Measurements from ENCODE around the gene HDAC11. TPM values are rescaled to one million over a fixed set of nuclear protein-coding genes. Genes with fewer than 3 reads are reported as not detected.

Gene HDAC11
- total RNA-seq, 2 donors from 2014 or later = 27.6 to 36.0 TPM

DNA sequence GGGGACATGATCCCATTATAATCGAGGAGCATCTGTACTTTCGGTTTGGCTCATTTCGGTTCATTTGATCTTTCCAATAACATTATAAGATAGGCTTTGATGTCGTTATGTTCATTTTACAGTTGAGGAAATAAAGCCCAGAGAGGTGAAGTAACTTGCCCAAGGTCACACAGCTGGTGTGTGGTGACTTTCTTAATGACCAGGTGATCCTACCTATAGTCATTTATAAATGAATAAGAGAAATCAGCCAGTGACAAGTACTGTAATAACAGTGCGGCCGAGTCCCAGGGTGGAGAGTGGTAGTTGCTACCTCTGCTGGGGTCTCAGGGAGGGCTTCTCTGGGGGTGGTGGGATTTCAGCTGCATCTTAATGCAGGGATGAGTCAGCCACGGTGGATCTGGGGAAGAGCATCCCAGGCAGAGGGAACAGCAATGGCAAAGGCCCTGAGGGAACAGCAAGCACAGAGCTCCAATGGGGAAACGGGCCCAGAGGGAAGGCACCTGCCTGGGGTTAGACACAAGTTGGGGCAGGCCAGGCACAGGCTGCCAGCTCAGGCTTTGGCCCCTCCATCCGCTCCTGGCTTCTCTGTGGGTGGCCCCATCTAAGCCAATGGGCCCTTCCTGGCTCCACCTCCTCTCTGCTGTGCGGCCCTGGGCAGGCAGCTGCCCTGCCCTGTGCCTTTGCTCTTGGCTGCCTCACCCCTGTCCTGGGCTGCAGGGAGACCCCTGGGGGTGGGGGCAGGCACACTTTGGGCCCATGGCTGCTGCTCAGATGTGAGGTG is 67.7 kb downstream of the HDAC11 start:
- peak; percentile 30 for DNase-seq
- intact Hi-C loops (cut with DNase I) = no loop called here
- ATAC-seq = peak in 1 of 2 donors; percentile 7

DNA sequence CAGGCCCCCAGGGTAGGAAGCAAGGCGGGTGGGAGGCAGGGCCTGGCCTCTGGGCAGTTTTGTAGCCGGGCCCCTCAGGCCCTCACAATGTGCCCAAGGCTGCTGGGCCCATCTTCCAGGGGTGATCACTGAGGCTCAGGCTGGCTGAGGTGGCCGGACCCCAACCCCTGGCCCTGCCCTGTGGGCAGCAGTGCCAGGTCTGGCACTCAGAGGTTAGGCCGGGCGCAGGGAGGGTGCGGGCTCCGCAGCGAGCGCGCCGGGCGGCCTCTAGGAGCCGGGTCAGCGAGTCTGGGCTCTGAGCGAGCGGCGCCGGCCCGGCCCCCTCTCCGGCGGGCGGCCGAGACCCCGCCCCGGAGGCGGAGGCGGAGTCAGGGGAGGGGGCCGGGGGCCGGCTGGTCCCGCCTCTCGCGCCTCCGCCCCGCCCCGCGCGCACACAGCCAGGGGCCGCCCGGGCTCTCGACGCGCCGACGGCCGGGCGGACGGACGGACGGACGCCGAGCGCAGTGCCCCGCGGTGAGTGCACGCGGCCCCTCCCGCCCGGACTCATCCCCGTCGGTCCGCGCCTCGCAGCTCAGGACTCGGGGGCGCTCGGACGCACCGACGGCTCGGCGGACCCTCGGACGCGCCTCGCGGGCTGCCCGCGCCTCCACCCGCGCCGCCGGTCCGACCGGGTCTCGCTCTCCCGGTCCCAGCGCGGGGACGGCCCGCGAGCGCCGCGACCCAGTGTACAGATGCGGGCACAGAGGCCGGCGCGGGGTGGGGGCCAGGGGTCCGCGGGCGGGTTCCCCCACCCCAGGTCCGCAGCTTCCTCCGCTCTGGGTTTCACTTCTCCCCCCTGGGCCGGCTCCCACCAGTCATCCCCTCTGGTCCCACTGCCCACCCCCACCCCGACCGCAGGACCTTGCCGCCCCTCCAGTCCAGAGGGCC is 68.9 kb downstream of the HDAC11 start, which contains the start of gene FBLN2:
Gene FBLN2, plus strand, starts transcription at position 430 of the 927 bp plus-strand sequence. CDS start 21,231 bp downstream, outside the sequence.
- intact Hi-C loops (cut with DNase I) = no loop called here
- DNase-seq = peak; percentile 74
- peak; percentile 79 to 90 for ATAC-seq

DNA sequence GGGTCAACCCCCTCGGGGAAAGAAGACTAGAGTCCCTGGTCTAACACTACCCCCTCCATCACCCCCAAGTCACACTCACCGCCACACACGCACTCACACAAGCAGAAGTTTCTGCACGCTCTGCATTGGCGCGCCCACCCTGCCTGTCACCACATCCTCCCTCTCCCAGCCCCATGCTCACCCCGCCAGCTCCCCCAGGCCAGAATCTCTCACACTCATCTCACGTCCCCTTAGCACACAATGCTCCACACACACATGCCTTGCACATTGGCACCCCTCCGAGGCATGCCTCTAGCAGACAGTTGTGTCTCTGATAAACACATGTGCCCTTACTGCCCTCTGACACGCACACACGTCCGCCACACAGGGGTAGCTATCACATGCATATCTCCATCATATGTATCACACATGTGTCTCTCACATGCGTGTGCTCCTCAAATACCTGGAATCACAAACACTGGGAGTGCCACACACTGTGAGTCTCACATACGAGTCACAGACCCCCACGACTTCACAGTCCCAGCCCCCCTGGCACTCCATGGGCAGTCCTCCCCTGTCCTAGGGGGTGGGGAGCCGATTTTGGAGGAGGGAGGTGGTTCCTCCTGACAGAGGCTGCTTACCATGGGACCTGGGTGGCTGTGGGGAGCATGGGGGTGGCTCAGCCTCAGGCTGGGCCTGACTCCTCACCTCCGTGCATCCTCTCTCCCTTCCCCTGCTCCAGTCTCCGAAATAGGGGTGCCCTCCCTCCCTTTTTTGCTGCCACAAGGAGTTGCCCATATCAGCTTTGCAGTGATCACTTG is 69.7 kb downstream of the HDAC11 start:
- DNase-seq = peak; percentile 42
- intact Hi-C loops (cut with DNase I) = no loop called here
- peak in 1 of 2 donors; percentile 8 for ATAC-seq

GRCh38 chr3:13550423-13550690 is 70.3 kb downstream of the HDAC11 start:
- intact Hi-C loops (cut with DNase I) = no loop called here
- no peak for ATAC-seq
- DNase-seq = no peak

DNA sequence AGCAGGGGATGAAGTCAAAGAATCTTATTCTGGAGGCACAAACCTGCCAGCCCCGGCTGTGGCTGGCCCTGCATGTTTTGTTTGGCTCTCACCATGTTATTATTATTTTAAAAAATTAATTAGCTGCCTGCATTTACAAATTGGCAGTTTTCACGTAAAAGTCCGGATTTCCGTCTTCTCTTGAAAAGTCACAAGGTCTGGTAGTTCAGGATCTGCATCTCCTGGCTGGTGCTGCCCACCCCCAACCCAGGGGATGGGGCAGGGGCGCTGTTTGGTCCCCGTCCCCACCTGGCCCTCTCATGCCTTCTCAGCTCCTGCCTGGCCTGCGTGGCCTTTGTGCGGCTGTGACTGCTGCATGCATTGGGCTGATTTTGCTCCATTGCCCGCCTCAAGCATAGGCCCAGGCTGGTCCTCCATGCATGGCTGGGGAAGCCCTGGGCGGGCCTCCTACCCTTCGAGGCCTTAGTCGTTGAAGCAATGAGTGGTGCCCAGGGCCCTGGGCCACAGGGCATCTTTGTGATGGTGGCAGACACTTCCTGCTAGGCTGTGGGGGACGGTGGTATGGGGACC is 70.8 kb downstream of the HDAC11 start:
- DNase-seq (peak; percentile 26), ATAC-seq (no peak)
- intact Hi-C loops (cut with DNase I) = no loop called here

GRCh38 chr3:13552857-13553652 is 72.9 kb downstream of the HDAC11 start:
- DNase-seq (peak; percentile 35), ATAC-seq (peak in 1 of 2 donors; percentile 20)
- intact Hi-C loops (cut with DNase I) = no loop called here

- peak; percentile 30 for DNase-seq
- intact Hi-C loops (cut with DNase I) = no loop called here
- no peak for ATAC-seq
Observed at GRCh38 chr3:13553686-13554085, 73.6 kb downstream of the HDAC11 start.

- ATAC-seq (no peak), DNase-seq (peak; percentile 18)
- intact Hi-C loops (cut with DNase I) = no loop called here
Observed at GRCh38 chr3:13555753-13556152, 75.6 kb downstream of the HDAC11 start.

Other genes starting within 250 kb of the HDAC11 start
- gene NUP210, start 60.0 kb upstream of the HDAC11 start, total RNA-seq = 1 to 10 TPM; 2.8 to 4.7 TPM
- 100 to 1,000 TPM; 178 to 256 TPM for gene FBLN2, start 68.8 kb downstream of the HDAC11 start, total RNA-seq